ENCODE measurements around the gene DPYD.

DPYD gene

DNA sequence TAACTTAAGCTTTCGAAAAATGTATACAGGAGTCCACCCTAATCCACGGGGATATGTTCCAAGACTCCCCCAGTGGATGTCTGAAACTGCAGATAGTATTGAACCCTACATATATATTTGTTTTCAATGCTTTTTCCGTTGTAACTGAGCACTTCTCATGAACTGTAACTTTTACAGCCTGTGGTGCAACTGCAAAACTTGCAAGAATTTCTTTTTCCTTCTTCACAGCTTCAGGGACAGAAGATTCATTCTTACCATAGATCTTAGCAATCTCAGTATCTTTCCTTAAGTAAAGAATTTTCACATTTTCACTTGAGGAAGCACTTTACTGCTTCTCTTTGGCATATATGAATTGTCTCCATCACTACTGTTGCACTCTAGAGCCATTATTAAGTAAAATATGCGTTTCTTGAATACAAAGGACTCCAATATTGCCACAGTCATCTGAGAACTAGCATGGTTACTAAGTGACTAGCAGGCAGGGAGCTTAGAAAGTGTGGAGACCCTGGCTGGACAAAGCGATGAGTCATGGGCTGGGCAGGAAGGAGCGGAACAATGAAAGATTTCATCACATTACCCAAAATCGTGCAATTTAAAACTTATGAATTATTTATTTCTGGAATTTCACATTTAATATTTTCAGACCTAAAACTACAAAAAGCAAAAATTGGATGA lies 14.1 kb downstream of the DPYD start:
- DNase-seq, result peak; percentile 84

DNA sequence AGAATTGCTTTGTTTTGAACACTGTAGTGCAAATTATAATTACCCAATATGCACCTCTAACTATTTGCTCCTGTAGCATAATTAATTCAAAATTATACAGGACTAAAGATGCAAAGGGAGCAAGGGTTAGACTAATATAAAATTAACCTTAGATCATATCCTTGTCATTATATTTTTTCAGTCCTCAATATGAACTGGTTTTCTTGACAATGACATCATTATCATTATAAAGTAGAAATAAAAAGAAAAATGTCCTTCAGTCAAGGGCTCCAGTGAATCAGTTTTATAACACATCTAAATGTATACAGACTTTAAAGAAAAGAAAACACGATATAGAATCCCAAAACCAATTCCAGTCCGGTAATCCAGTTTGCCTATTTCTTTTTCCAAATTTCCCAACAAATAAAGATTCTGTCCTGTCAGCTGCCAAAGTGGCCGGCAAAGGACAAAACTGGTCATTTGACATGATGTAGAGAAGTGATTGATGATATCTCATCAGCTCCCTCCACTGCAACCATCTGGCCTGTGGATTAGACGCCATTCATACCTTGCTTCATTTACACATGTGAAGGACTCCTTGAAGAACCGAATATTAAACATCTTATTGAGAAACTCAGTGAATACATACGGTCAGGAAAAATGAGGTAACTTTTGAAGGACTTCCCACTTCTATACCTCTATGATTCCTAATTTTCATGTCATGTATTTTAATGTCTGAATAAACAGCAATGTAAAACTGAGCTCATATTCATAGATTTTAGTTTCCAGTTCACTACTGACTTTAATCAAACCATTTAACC lies 15.5 kb downstream of the DPYD start:
- DNase-seq, result no peak

DNA sequence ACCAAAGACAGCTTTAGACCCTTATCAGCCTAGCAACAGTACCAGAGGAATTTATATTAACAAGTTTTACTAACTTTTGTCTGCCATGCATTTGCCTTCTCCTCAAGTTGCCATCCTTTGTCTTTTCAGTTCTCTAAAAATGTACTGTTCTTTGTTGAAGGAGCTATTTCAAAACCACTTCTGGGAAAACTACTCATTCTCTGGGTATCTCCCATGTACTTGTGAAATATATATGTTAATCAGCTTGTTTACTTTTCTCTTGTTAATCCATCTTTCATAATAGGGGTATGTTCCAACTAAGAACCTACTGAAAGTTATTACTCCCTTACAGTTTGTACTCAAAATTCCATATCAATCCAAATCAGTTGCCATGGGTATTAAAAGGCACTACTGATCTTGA lies 16.3 kb downstream of the DPYD start:
- peak; percentile 35 for DNase-seq

DNA sequence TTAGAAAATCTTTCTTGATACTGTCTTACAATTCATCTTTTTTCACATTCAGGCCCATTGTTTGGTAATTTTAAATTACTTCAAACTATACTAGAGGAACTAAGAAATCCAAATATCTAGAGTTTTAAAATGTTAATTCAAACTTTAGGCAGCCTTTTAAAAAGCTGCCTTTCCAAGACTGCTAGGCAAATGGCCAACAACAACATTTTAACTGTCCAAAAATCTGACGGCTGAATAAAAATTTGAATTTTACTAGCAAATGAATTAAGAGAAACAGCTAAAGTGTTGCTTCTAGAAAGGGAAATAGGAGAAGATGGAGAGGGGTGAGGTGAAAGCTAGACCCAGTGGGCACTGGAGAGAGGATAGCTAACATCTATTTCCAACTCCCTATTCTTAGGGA lies 17.2 kb downstream of the DPYD start:
- DNase-seq, result peak; percentile 24

DNA sequence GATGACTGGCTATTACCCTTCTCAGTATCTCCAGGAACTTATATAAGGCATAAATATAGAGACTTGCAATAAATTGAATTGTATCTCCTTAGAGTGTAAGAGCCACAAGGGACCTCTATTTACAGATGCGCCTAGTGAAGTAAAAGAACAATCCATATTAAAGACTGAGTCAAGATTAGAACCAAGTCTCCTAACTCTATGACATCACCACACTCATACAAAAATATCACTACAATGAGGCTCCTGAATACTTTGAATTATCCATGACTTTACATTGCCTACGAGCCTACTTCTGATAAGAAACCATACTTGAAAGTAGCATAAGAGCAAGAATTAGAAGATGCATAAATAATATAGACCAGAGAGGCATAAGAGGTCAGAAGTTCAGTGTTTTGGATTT lies 18.8 kb downstream of the DPYD start:
- DNase-seq, result no peak

DNA sequence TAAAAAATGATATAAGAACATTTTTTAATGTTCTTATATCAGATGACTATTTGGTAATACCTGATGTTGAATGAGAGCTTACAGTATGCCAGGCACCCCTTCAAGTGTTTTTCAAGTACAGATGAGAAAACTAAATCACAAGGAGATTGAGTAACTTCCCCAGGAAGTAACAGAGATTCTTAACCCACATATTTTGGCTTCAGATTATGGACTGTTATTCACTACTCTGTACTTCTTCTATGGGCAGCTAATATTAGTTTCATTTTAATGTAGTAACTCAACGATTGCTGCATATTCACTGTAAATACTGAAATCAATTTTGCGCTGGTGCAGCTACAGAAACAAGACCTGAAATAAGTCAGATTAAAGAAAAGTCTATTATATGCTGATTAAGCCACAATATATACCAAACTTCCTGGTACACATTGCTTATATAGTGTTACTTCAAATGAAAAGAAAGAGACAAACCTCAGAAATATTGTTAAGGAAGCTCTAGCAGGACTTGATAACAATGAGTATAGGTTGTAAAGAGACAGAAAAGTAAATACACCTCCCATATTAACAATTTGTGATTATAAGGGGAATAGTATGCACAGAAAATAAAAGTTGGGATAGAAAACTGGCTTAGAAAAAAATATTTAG lies 19.7 kb downstream of the DPYD start:
- DNase-seq, result peak; percentile 35

DNA sequence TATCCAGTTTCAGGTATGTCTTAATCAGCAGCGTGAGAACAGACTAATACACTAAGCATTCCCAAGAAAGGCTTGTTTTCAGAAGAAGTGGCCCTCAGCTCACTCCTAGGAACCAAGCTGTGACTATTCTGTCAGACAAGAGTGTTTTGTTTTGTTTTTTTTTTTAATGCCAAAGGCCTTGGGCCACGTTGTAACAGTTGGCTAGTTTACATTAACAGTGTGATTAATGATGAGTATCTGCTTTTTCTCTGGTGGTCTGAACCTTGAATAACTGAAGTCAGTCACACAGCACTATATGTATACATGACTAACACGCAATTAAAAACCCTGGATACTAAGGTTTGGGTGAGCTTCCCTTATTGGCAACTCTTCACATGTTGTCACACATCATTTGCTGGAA lies 21.9 kb downstream of the DPYD start:
- no peak for DNase-seq

DNA sequence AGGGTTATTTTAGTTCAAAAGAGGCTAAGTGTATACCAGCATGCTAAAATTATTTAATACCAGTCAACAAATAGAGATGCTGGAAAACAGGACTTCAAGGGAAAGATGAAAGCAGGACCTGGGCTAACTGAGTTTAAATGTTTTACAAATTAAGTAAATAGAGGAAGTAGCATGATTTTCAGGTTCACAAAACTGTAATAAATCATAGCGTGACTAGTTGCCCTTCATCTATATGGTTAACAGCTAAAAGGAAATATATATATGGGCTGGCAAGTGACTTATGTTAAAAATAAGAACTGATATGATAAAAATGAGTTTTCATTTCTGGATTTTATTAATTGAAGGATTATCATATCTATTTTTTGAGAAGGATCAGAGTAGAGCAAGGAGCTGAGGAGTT lies 25.6 kb downstream of the DPYD start:
- DNase-seq, result no peak

DNA sequence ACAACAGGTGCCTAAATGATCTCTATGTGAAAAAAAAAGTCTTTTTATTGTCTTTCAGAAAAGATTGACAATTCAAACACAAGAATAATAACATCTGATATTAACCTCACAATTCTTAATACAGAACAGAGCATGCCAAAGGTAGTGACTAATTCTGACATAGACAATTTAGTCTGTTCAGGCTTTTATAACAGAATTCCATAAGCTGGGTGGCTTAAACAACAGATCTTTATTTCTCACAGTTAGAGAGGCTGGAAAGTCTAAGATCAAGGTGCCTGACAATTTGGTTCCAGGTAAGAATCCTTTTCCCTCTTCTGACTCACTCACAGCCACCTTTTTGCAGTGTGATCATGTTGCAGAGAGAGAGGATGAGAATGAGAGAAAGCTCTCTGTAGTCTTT lies 27.0 kb downstream of the DPYD start:
- peak; percentile 19 for DNase-seq

DNA sequence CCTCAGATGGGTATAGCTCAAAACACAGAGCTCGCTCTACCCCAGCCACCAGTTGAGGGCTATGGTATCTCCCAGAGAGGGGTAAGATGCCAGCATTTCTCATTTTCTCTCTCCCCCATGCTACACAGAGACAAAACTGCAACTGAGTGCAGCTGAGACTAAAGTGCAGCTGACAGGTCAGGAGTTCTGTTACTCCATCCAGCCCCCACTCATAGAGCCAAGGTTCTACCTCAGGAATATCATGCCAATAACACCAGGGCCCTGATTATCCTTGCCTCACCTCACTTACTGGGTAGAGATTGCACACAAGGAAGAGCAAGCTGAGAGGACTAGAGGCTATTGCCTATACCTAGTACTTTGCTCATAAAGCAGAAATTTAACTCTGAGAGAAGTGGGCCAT lies 34.6 kb downstream of the DPYD start:
- no peak for DNase-seq

DNA sequence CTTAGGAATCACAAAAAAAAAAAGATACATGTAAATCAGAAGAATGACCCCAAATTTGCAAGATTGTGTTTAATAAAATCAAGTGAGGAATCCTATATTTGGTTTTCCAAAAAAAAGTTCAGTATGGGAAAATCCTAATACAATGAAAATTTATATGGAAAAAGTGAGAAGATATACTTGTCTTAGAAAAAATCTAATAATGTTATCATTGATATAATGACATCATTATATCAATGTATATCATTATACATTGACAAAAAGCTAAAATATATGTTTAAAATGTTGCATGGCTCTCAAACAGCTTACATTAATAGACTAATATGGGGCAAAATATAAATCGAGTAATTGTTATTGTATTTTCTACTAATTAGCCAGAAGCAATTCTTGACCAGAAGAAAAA lies 37.0 kb downstream of the DPYD start:
- no peak for DNase-seq

DNA sequence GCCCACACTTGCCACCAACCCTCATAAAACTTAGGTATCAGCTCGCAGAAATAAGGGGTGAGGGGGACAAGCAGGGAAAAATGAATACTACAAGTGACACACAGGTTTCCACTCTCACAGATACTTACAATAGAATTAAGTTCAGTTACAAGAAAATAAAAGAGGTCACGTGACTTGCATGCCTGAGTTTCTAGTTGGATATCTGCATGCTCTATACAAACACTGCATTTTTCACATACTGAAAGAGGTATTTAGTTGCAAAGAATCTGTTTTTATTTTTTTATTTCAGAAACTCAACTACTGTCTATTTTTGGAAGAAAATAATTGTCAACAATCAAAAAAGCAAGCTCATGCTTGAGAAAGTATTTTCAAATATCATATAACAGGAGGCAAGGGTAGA lies 43.5 kb downstream of the DPYD start:
- no peak for DNase-seq

DNA sequence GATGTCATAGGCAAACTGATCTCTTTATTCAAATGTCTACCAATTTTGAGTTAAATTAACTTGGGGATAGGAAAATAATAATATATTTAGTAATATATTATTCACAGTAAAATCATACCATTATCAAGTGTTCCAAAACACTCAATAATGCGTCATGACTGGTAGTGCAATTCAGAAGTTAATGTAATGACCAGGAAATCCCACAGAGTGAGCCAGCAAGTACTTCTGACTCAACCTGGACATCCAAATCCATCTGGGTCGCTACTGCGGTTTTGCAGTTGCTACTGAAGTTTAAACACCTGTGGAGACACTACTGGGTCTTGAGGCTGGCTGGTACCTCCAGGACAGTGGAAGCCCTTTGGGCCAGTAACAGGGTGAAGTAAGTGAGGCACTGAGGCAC lies 44.8 kb downstream of the DPYD start:
- peak; percentile 10 for DNase-seq

DNA sequence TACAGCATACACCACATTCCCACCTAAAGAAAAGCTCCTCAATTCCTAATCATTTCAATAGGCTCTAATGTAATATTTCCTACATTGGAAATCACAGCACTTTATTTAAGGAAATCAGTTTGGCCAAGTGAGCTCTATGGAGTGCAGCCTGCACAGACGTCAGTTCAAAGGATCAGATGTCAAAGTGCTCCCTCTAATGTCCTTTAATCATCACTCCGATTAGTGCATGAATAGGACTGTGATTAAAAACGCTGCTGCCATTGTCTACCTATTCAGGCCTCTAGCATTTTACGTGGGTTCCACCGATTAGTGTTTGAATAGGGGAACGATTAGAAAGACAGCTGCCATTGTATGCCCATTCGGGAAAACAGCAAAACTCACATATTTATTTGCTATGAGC lies 50.2 kb downstream of the DPYD start:
- DNase-seq, result no peak

DNA sequence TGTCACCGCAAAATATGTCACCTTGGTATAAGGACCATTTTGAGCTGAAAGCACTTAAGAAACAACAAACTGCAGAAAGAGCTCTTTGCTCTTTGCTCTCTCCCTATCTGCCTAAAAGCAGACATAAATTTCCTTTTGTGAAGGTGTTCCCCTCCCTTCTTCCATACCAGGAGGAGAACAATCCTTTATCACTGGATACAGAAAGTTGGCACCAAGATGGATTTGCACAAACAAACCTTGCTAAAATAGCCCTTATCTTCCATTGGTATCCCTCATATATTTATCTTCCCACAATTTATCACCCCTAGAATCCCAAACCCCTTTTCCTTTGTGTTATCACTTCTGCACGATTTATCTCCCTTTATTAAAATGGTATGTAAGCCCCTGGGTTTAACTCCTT lies 51.4 kb downstream of the DPYD start:
- DNase-seq, result no peak

DNA sequence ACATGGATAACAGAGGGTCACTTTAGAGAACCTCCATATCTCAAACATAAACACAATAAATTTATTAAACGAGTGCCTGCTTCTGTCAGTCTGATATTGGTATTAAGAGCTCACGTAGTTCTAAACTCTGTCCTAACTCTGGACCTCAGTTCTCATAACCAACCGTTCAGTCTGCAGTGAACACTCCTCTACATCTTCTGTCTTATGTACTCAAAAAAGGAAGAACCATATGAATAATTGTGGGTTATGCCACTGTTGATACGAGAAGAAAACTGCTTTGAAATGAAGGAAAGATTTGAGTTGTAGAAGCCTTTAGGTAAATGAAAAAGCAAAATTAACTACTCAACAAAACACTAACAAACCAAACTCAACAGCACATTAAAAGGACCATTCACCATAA lies 53.7 kb downstream of the DPYD start:
- no peak for DNase-seq

DNA sequence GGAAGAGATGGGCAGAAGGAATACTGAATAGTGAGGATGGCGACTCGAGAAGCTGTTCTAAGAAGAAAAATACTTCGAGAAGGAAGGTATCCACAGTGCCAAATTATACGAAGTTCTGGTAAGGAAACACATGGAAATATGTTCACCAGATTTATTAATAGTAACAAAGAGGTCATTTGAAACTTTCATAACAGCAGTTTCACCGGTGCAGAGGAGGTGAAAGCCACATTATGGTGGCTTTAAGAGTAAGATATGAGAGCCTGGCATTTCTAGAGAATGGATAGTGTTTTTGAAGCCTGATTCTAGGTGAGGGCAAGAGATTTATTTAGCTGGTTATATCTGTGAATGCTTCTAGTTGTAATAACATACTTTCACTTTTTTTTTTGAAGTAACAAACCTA lies 56.2 kb downstream of the DPYD start:
- no peak for DNase-seq

DNA sequence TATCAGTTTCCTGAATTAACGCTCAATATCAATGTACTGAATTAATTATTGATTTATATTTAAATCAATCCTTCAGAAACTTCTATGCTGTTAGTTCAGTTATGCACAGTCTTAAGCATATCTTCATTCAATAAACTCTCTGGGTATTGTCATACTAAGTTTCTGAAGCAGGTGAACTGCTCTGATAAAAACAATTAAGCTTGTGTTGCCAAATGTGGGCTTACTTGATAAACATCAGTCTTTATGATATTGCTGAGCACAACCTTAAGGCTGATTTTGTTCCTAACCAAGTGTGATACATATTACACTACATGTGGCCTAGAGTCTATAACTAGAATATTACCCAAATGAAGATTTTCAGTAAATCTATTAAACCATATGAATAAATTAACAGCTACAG lies 67.6 kb downstream of the DPYD start:
- no peak for DNase-seq

DNA sequence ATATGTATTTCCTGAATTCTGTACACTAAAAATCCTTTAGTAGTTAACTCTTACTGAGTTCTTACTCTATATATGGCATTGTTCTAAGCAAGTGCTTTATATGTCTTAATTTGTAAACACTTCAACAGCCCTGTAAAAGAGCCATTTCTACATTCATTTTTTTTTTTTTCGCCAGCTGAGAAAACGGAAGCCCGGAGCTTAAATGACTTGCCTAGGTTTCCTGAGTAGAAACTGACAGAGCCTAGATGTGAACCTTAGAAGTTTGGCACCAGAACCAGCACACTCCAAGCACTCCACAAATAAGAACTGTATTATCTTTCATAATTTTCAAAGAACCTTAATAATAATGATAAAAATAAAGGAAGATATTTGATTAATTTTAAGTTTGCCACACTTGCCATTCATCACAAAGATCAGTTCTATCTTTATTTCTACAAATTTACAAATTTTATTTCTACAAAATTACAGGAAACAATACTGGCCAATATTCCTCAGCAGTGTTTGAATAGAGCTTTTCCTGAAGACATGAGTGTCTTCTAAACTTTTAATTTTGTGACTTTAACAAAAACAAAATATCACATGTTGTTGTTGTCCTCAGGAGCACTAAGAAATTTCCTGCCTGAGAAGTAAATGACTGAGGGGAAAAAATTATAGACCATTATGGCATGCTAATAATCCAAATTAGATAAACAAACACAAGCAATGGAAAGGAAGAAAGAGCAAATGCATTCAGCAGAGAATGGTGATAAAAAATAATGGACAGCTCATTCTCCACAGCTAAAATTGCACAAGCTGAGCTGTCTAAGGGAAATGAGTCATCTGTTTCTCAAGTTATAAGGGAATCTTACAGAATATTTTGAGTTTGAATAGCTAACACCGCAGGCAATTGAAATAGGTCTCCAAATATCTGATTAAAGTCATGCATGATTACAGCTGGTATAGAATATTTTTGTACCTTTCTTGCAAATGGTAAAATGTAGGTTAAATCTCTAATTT lies 71.2 kb downstream of the DPYD start:
- DNase-seq, result peak; percentile 83

DNA sequence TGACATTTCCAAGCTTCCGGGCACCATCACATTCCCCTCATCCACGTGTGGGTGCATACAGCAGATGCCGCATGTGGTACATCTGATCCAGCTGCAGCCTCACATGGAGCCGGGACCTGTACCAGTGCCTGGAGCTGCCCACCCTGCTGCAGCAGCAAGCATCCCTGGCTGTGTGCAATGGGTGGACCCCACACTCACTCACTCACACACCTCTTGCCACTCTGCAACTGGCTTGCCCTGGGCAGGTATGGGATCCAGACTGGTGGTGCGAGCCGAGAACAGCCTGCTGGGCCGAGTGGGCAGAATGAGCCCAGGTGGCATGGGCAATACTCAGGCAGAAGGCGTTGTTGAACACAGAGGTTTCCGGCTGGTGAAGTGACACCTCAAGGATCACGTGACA lies 75.0 kb downstream of the DPYD start:
- no peak for DNase-seq

DNA sequence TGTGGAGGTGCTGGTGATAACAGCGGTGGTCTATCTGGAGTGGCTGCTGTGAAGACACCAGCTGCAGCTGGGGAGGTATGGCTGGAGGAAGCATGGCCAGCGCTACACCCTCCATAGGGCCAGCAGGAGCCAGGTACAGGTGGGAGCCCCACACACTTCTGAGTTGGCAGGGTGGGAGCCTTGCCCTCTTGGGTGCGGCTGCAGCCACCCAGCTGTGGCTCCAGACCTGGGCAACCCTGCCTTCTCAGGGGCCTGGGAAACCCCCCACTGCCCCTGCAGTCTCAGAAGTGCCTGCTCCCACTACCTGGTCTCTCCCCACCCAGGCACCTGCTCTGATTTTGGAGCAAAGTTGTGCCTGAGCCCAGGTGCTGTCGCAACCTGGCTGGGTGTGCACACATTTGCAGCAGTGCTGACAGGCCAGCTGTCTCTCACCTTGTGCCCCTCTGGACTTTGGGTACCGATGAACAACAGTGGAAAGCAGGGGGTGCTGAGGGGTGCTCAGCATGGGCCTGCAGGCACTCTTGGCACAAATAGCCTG lies 76.2 kb downstream of the DPYD start:
- no peak for DNase-seq

DNA sequence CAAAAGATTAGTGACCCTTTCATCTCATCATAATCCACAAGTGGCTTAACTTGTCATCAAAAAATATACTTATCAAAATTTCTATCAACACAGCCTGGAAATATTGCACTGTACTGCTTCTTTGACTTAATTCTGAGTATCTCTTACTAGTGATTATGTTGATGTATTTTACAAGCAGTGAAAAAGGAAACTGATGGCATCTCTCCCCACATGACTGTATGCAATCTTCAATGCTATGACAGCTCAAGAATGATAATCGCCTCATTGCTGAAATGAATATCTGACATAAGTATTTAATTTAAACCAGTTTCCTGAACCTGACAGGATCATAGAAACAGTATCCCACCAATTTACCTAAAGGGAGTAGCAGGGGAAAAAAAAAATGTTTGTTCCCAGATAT lies 79.5 kb downstream of the DPYD start:
- DNase-seq, result no peak
